Skeletal muscle satellite cell (primary cell): ENCODE data around the gene ERGIC2.
"Not testable (repeated sequence)": the region's sequence is repeated elsewhere in the genome, so short reads cannot be mapped to it uniquely, and the experiment has no call there.

Experiments used
- H3K27me3 ChIP-seq: 2 replicates; pipeline ENCODE4 v1.7.0; 2013; ENCODE audit warnings: low read length; ENCODE audit not compliant: control insufficient read depth, insufficient read depth
- H3K36me3 ChIP-seq: 2 replicates; pipeline ENCODE4 v1.7.0; 2013; ENCODE audit warnings: mild to moderate bottlenecking, control low read depth, low read length; ENCODE audit not compliant: insufficient read depth
- H3K4me1 ChIP-seq: 2 replicates; pipeline ENCODE4 v1.7.0; 2013; ENCODE audit warnings: low read length; ENCODE audit not compliant: control insufficient read depth, insufficient read depth
- H3K4me2 ChIP-seq: 2 replicates; pipeline ENCODE4 v1.7.0; 2013; ENCODE audit warnings: mild to moderate bottlenecking, low read length
- H3K4me3 ChIP-seq: 2 replicates; pipeline ENCODE4 v1.7.0; 2013; ENCODE audit warnings: low read length
- H3K9ac ChIP-seq: 2 replicates; pipeline ENCODE4 v1.7.0; 2013; ENCODE audit warnings: mild to moderate bottlenecking, low read depth, low read length, moderate library complexity
- H3K9me3 ChIP-seq: replicated peaks from 2 replicates; pipeline ENCODE4 v1.7.0; 2013; ENCODE audit warnings: mild to moderate bottlenecking, control low read depth, low read length

Gene ERGIC2

DNA sequence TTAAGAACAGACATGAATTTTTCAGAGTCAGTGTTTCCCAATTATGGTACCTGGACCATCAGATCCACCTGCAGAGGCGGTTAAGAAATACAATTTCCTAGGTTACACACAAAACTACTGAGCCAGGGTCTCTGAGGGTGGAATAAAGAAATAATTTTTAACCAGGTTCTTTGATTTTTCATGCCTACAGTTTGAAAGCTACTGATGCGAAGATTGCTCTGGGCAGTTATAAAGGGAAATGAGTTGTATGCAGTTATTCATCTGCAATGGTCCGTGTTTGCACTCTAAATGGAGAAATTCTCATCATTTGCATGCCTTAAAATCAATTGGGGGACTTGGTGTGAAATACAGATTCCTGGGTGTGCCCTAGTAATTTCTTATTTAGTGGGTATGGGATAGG is 89.7 kb downstream of the ERGIC2 start:
- no peak overlapping the region for H3K9ac ChIP-seq
- peaks cover 2% of the 10 kb centered on the region for H3K4me1 ChIP-seq
- H3K4me3 ChIP-seq, result no peak overlapping the region

DNA sequence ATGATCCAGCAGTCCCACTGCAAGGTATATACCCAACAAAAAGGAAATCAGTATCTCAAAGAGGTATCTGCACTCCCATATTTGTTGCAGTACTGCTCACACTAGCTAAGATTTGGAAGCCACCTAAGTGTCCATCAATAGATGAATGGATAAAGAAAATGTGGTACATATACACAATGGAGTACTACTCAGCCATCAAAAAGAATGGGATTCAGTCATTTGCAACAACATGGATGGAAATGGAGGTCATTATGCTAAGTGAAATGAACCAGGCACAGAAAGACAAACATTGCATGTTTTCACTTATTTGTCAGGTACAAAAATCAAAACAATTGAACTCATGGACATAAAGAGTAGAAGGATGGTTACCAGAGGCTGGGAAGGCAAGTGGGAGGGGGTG is 90.5 kb downstream of the ERGIC2 start:
- not testable (repeated sequence) for H3K4me3 ChIP-seq, H3K36me3 ChIP-seq, H3K4me2 ChIP-seq, H3K9ac ChIP-seq, H3K4me1 ChIP-seq, H3K9me3 ChIP-seq, H3K27me3 ChIP-seq

More for the DNA sequence above, 89.7 kb downstream of the ERGIC2 start:
- H3K4me2 ChIP-seq, result no peak overlapping the region
- no peaks in the 10 kb centered on the region for H3K9me3 ChIP-seq
- no peaks in the 10 kb centered on the region for H3K27me3 ChIP-seq
- no peaks in the 10 kb centered on the region for H3K36me3 ChIP-seq

DNA sequence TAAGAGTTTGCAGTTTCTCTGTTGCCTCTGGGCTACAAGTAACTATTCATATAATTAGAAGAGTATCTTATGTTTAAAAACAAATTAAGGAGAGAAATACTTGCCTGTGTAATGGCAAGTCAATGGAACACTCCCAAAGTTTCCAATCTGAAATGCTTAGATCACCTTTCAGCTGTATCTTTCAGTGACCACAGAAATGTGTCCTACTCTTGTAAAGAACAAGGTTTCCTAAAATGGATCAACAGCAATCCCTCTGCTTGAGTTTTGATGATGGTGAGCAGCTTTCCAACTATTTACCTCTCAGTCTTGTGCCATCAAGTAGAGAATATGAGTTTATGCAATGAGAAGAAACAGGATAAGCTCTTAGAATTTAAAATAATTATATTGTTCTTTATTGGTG is 92.9 kb downstream of the ERGIC2 start:
- Histone ChIP-seq H3K9ac (no peak overlapping the region), H3K36me3 (no peaks in the 10 kb centered on the region), H3K4me2 (no peak overlapping the region), H3K27me3 (no peaks in the 10 kb centered on the region), H3K9me3 (no peaks in the 10 kb centered on the region), H3K4me3 (no peak overlapping the region), H3K4me1 (peaks cover 10% of the 10 kb centered on the region)

DNA sequence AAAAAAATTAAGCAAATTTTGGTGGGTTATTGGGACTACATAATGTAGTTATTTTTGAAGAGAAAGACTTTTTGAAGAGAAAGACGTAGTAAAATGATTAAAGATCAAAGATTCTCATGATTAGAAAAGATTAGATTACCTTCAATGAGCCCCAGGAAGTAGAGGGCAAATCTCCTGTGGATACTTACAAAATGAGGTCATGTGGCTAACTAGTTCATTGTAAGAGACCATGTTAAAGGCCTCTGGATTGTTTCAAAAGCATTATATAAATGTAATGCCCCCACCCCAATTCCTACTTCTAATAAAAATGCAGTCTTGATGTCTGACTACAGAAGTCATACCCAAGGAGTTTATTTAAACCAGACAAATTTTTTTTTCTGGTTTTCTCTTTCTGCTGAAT is 93.3 kb downstream of the ERGIC2 start:
- Histone ChIP-seq H3K36me3 (no peaks in the 10 kb centered on the region), H3K27me3 (no peaks in the 10 kb centered on the region), H3K4me2 (no peak overlapping the region), H3K4me3 (no peak overlapping the region), H3K9ac (no peak overlapping the region), H3K9me3 (no peaks in the 10 kb centered on the region), H3K4me1 (peaks cover 10% of the 10 kb centered on the region)
